Measurements from ENCODE around the gene PPP6R2.

Gene PPP6R2

DNA sequence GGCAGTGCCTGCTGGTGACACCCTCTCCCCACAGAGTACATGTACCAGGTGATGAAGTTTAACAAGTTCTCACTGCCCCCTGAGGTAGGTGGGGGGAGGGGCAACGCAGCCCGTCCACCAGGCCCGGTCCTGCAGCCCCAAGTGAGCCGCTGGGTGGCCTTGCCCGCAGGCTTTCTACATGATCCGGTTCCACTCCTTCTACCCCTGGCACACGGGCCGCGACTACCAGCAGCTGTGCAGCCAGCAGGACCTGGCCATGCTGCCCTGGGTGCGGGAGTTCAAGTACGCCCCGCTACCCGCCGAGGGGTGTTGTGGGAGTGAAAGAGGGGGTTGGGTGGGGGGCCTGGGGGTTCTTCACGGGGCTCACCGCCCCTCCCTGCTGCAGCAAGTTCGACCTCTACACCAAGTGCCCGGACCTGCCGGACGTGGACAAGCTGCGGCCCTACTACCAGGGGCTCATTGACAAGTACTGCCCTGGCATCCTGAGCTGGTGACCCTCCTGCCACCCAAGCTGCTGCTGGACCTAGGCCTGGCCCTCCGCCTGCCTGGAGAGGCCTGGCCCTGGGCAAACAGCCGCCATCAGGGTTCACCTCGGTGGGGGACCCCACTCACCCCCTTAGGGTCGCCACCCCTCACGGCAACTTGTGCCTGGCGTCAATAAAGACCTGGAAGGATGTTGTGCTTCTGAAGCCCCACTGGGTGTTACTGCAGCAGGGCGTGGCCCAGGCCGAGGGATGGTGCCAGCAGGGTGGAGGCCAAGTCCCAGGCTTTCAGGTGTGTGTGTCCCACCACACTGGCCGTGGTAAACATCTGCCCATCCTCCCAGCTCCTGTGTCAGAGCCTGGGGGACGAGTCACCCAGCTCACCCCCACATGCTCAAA lies 146.5 kb downstream of the PPP6R2 start:
- DNase-seq, result no peak

DNA sequence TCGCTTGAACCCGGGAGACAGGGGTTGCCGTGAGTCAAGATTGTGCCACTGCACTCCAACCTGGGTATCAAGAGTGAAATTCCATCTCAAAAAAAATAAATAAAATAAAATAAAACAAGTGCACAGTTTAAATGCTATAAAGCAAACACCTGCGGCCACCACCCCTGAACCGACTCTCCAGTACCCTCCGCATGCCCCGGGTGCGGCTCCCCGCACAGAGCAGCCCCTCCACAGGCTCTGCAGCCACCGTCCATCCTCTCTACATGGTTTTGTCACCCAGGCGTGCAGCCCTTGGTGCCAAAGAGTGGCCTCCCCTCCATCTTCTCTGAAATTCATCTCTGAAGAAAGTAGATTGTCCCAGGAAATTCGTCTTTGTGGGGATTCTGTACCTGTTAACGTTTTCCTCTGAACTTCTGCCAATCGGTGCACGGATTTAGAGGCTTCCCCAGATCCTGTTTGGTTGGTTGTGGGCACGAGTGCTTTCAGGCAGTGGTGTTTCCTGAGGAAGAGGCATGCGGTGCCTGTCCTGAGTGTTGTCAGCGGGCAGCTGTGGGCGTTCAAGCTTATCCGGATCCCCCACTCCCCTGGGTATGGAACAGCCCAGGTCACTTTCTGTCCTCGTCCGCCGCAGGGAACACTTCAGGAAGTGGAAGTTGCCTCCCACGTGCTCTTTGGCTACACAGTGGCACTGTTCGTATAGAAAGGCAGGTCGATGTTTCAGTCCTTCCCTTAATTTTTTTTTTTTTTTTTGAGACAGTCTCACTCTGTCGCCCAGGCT lies 147.6 kb downstream of the PPP6R2 start:
- DNase-seq, result no peak
